ENCODE results near the gene BACE1. TPM values are rescaled to one million over a fixed set of nuclear protein-coding genes. Genes with fewer than 3 reads are reported as not detected.

Gene BACE1
- total RNA-seq, 1 experiment from 2014 or later = 8.5 TPM

GRCh38 chr11:117302228-117302627 is 13.8 kb downstream of the BACE1 start (continued):
- TF ChIP-seq ERG (CRISPR knock-in tag; IDR thresholded peaks at IDR 0.05) = no peak

GRCh38 chr11:117300773-117301172 is 15.3 kb downstream of the BACE1 start:
- ChIA-PET POLR2A (no interaction called here), CTCF (no interaction called here)
- peaks cover 4% of the 10 kb centered on the region; the same call in 1 of the 2 replicates for H3K27me3 Mint-ChIP-seq (ENCODE audit: low read depth)
- peaks cover 35% of the 10 kb centered on the region for H3K4me1 Mint-ChIP-seq
- H3K9me3 Mint-ChIP-seq = no peaks in the 10 kb centered on the region
- no peaks in the 10 kb centered on the region for H3K36me3 Mint-ChIP-seq
- DNase-seq (ENCODE audit: low spot score) (no peak), ATAC-seq (no peak)
- no peak for TF ChIP-seq CTCF (IDR thresholded peaks at IDR 0.05)
- TF ChIP-seq CDX4 (CRISPR knock-in tag; IDR thresholded peaks at IDR 0.05; ENCODE audit: borderline replicate concordance) = no peak
- no peak for TF ChIP-seq USF2 (CRISPR knock-in tag; IDR thresholded peaks at IDR 0.05)
- no peak for TF ChIP-seq ZNF423 (CRISPR knock-in tag; IDR thresholded peaks at IDR 0.05)
- TF ChIP-seq CBFB (CRISPR knock-in tag; IDR thresholded peaks at IDR 0.05; ENCODE audit: low read depth) = no peak
- no peak for TF ChIP-seq NR3C1 (CRISPR knock-in tag; conservative IDR thresholded peaks at IDR 0.05; ENCODE audit: low read depth)
- TF ChIP-seq MYBL2 (CRISPR knock-in tag; IDR thresholded peaks at IDR 0.05) = no peak
- no peak for TF ChIP-seq NFE2L1 (CRISPR knock-in tag; IDR thresholded peaks at IDR 0.05)
- no peak for TF ChIP-seq CREB1 (CRISPR knock-in tag; IDR thresholded peaks at IDR 0.05)
- no peak for TF ChIP-seq GRHL2 (CRISPR knock-in tag; IDR thresholded peaks at IDR 0.05; ENCODE audit: insufficient replicate concordance, severe bottlenecking)
- no peak for TF ChIP-seq ZNF396 (CRISPR knock-in tag; IDR thresholded peaks at IDR 0.05; ENCODE audit: borderline replicate concordance)
- TF ChIP-seq PRRX2 (CRISPR knock-in tag; IDR thresholded peaks at IDR 0.05) = no peak
- TF ChIP-seq ETV6 (CRISPR knock-in tag; IDR thresholded peaks at IDR 0.05) = no peak
- no peak for TF ChIP-seq ELF4 (CRISPR knock-in tag; IDR thresholded peaks at IDR 0.05; ENCODE audit: low read depth)
- no peak for TF ChIP-seq MLX (CRISPR knock-in tag; IDR thresholded peaks at IDR 0.05)
- no peak for TF ChIP-seq ZNF138 (CRISPR knock-in tag; conservative IDR thresholded peaks at IDR 0.05)
- TF ChIP-seq ZBTB43 (CRISPR knock-in tag; IDR thresholded peaks at IDR 0.05) = no peak
- no peak for TF ChIP-seq JAZF1 (CRISPR knock-in tag; IDR thresholded peaks at IDR 0.05)
- TF ChIP-seq ATF2 (CRISPR knock-in tag; IDR thresholded peaks at IDR 0.05; ENCODE audit: borderline replicate concordance, low read depth) = no peak
- H3K4me3 Mint-ChIP-seq = no peak overlapping the region
- H3K27ac Mint-ChIP-seq = no peak overlapping the region; the same call in 1 of the 2 replicates

Measured in WTC11 (cell line).